Endothelial cell of umbilical vein (primary cell): ENCODE data around the gene DNAJB11. TPM values are rescaled to one million over a fixed set of nuclear protein-coding genes. Genes with fewer than 3 reads are reported as not detected.
"Not testable (repeated sequence)": the region's sequence is repeated elsewhere in the genome, so short reads cannot be mapped to it uniquely, and the experiment has no call there.

Experiments used
- BruUV-seq: library from RNA; stranded (reverse); fragments of 400-500 nt; replicated peaks from 2 replicates; lab custom pipeline; 2021; lab: Mats Ljungman, UMichigan
- CTCF ChIA-PET: fragments of 300-600, 350-600 bp; sonication (Branson Sonifier 250); formaldehyde crosslinking; loops from one replicate; lab custom pipeline; 2021; ENCODE audit warnings: antibody characterized with exemption, inconsistent platforms; lab: Charles Lee
- POLR2A ChIA-PET: fragments of 300-600, 350-600 bp; sonication (Branson Sonifier 250); formaldehyde crosslinking; loops from one replicate; lab custom pipeline; 2021; ENCODE audit warnings: antibody characterized with exemption, inconsistent platforms; lab: Charles Lee
- DNase-seq: peaks from one replicate; pipeline ENCODE4 v3.0.0-alpha.2; 2011; ENCODE audit warnings: low read depth, low spot score
- FAIRE-seq: peaks from 2 replicates; lab custom pipeline; 2011; peaks lifted over from hg19 to GRCh38; lab: Jason Lieb, UNC
- H2AFZ ChIP-seq: 2 replicates; pipeline ENCODE4 v1.6.0; 2012; ENCODE audit warnings: low read depth, low read length, control low read depth, inconsistent platforms
- H3K27ac ChIP-seq: 2 replicates; pipeline ENCODE4 v1.5.1; 2011; ENCODE audit warnings: low read depth, mild to moderate bottlenecking, control low read depth, low read length, moderate library complexity; ENCODE audit not compliant: insufficient read depth
- H3K27me3 ChIP-seq, 2 experiments: 2 replicates each; pipeline versions ENCODE4 v1.6.0 to v1.6.1; 2011; ENCODE audit warnings: low read length in 2 of 2, mixed read lengths in 1 of 2; ENCODE audit not compliant: control insufficient read depth in 2 of 2, insufficient read depth in 2 of 2
- H3K36me3 ChIP-seq, 2 experiments: 2 replicates in 1 of 2; 3 replicates in 1 of 2; pipeline ENCODE4 v1.5.1; 2011; ENCODE audit warnings: low read length in 2 of 2, mild to moderate bottlenecking in 1 of 2, moderate library complexity in 1 of 2; ENCODE audit not compliant: control insufficient read depth in 2 of 2, insufficient read depth in 2 of 2; ENCODE audit errors: extremely low read depth in 1 of 2
- H3K4me1 ChIP-seq: 3 replicates; pipeline ENCODE4 v1.5.1; 2011; ENCODE audit warnings: mild to moderate bottlenecking, low read length; ENCODE audit not compliant: control insufficient read depth, insufficient read depth; ENCODE audit errors: extremely low read depth
- H3K4me2 ChIP-seq: 2 replicates; pipeline ENCODE4 v1.6.1; 2011; ENCODE audit warnings: low read length, control low read depth, mixed read lengths; ENCODE audit not compliant: insufficient read depth
- H3K4me3 ChIP-seq, 3 experiments: fragments of 200-600 bp in 1 of 3; sonication (generic), shearing (Covaris generic) in 1 of 3; replicated peaks in 1 of 3; 2 replicates each; pipeline ENCODE4 v1.5.1; 2011 to 2016; ENCODE audit warnings: control low read depth in 3 of 3, low read length in 3 of 3, mild to moderate bottlenecking in 2 of 3, inconsistent platforms in 1 of 3, low read depth in 1 of 3, moderate library complexity in 1 of 3; ENCODE audit not compliant: insufficient read depth in 1 of 3
- H3K79me2 ChIP-seq: 2 replicates; pipeline ENCODE4 v1.6.0; 2012; ENCODE audit warnings: low read length, inconsistent platforms; ENCODE audit not compliant: control insufficient read depth, insufficient read depth
- H3K9ac ChIP-seq: replicated peaks from 2 replicates; pipeline ENCODE3; 2011; ENCODE audit warnings: low read length, control low read depth; ENCODE audit not compliant: insufficient read depth; ENCODE audit errors: extremely low read depth
- H3K9me1 ChIP-seq: replicated peaks from 3 replicates; pipeline ENCODE4 v1.6.0; 2011; ENCODE audit warnings: mild to moderate bottlenecking, low read length; ENCODE audit not compliant: control insufficient read depth, insufficient read depth; ENCODE audit errors: extremely low read depth
- H3K9me3 ChIP-seq: replicated peaks from 2 replicates; pipeline ENCODE4 v1.5.1; 2012; ENCODE audit warnings: low read length, inconsistent platforms; ENCODE audit not compliant: control insufficient read depth, insufficient read depth
- H4K20me1 ChIP-seq: replicated peaks from 2 replicates; pipeline ENCODE3; 2011; ENCODE audit warnings: mild to moderate bottlenecking, low read length; ENCODE audit not compliant: control insufficient read depth, insufficient read depth; ENCODE audit errors: extremely low read depth
- CTCF ChIP-seq, 2 donors: IDR thresholded peaks; 1 replicate in 1 of 2; 2 replicates in 1 of 2; pipeline ENCODE4 v1.5.1; 2011; ENCODE audit warnings: low read length in 2 of 2, mild to moderate bottlenecking in 2 of 2, moderate library complexity in 2 of 2, control low read depth in 1 of 2, inconsistent platforms in 1 of 2, low read depth in 1 of 2; ENCODE audit not compliant: insufficient read depth in 1 of 2; ENCODE audit errors: extremely low read depth in 1 of 2
- EZH2 ChIP-seq: IDR thresholded peaks from 2 replicates; pipeline ENCODE4 v1.6.1; 2012; ENCODE audit warnings: borderline replicate concordance, low read depth, mild to moderate bottlenecking, moderate library complexity, low read length, inconsistent platforms; ENCODE audit not compliant: severe bottlenecking
- FOS ChIP-seq: IDR thresholded peaks from 2 replicates; pipeline ENCODE4 v1.6.1; 2011; ENCODE audit warnings: mild to moderate bottlenecking, low read length, moderate library complexity, borderline replicate concordance; ENCODE audit not compliant: insufficient read depth
- GATA2 ChIP-seq: IDR thresholded peaks from 2 replicates; pipeline ENCODE4 v1.7.0; 2011; ENCODE audit warnings: low read depth, mild to moderate bottlenecking, moderate library complexity, mixed read lengths, low read length; ENCODE audit not compliant: insufficient read length, insufficient read depth
- JUN ChIP-seq: IDR thresholded peaks from 2 replicates; pipeline ENCODE4 v1.6.1; 2011; ENCODE audit warnings: borderline replicate concordance, low read depth; ENCODE audit not compliant: insufficient read length, insufficient read depth
- MYC ChIP-seq: IDR thresholded peaks from one replicate; pipeline ENCODE4 v1.6.1; 2011; ENCODE audit warnings: mild to moderate bottlenecking, low read depth, low read length
- POLR2A ChIP-seq: IDR thresholded peaks from 2 replicates; pipeline ENCODE4 v1.6.1; 2012; ENCODE audit warnings: low read depth, mild to moderate bottlenecking, control low read depth, low read length
- POLR2AphosphoS5 ChIP-seq: IDR thresholded peaks from 2 replicates; pipeline ENCODE4 v1.6.1; 2012; ENCODE audit warnings: low read depth, mild to moderate bottlenecking, control low read depth, low read length, moderate library complexity; ENCODE audit not compliant: insufficient read depth
- dilution Hi-C: fragments of 300-500 bp; cut with MboI; formaldehyde crosslinking; loops from one replicate; pipeline ENCODE4 v1.15.0; 2019; ENCODE audit warnings: low sequenced_read_pairs; ENCODE audit not compliant: extremely low pct_ligation_motif_present
- intact Hi-C: fragments of 100-400 bp; cut with micrococcal nuclease; formaldehyde crosslinking; loops from one replicate; pipeline ENCODE4 v1.10.0; 2022
- polyA plus RNA-seq, 4 experiments: library from polyadenylated mRNA; depleted of rRNA in 3 of 4; stranded (reverse) in 3 of 4; unstranded in 1 of 4; fragments of >200 nt; gene quantifications; 2 replicates each; pipeline versions ENCODE4 v1.2.1 to v1.2.3, GENCODE V29; 2011 to 2012; ENCODE audit warnings: missing spikeins in 1 of 4
- total RNA-seq: library from RNA; stranded (reverse); gene quantifications from 2 replicates; pipeline ENCODE4 v1.2.3, GENCODE V29; 2021
- TF ChIP-seq, protein P1 (sequence below): IDR thresholded peaks from 2 replicates; pipeline ENCODE4 v1.6.1; 2011; ENCODE audit not compliant: insufficient read depth, insufficient read length

Gene DNAJB11
- total and polyA plus RNA-seq, 2 donors (not counting 3 experiments of a cell fraction or from before 2014, with no cell fraction given): 39.5 to 87.6 TPM

DNA sequence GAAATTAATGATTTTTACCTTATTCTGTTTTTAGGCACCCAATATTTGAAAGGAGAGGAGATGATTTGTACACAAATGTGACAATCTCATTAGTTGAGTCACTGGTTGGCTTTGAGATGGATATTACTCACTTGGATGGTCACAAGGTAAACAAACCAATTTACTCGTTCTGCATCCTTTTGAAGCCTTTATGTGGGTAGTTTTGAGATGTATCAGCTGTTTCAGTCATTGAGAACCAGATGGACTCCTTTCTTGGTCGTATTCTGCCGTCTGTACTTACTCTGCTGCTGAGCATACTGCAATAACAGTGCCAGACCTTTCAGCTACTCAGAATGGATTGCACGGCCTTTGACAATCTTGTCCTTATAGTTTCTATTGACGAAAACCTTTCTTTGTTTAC lies 13.3 kb downstream of the DNAJB11 start:
- Histone ChIP-seq H3K4me3 (no peak overlapping the region), H3K9ac (no peak overlapping the region), H3K4me2 (no peak overlapping the region), H3K9me3 (no peaks in the 10 kb centered on the region), H3K36me3 (peaks cover 25 to 31% of the 10 kb centered on the region in 2 experiments), H3K4me1 (no peaks in the 10 kb centered on the region), H2AFZ (no peak overlapping the region), H3K9me1 (no peaks in the 10 kb centered on the region), H3K79me2 (no peaks in the 10 kb centered on the region), H3K27me3 (no peaks in the 10 kb centered on the region), H3K27ac (no peak overlapping the region), H4K20me1 (no peaks in the 10 kb centered on the region)
- intact Hi-C loops: no loop called here
- ChIA-PET CTCF (interaction anchor here (1.5 kb wide), 1 partner anchor 33 kb away, joined by 8 read pairs; no protein-coding TSS in a partner anchor), POLR2A (no interaction called here)
- FAIRE-seq (peak; percentile 26), DNase-seq (no peak)
- TF ChIP-seq MYC (no peak), CTCF (IDR thresholded peaks at IDR 0.05; ENCODE audit: extremely low read depth in 1 of 2, insufficient read depth in 1 of 2, low read depth in 1 of 2, low read length in 2 of 2) (no peak), JUN (no peak), POLR2AphosphoS5 (no peak), EZH2 (no peak), FOS (no peak), POLR2A (no peak), GATA2 (no peak)
- TF ChIP-seq, protein P1, sequence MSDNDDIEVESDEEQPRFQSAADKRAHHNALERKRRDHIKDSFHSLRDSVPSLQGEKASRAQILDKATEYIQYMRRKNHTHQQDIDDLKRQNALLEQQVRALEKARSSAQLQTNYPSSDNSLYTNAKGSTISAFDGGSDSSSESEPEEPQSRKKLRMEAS: no peak
- no TSS peak for BruUV-seq
- dilution Hi-C loops: no loop called here

DNA sequence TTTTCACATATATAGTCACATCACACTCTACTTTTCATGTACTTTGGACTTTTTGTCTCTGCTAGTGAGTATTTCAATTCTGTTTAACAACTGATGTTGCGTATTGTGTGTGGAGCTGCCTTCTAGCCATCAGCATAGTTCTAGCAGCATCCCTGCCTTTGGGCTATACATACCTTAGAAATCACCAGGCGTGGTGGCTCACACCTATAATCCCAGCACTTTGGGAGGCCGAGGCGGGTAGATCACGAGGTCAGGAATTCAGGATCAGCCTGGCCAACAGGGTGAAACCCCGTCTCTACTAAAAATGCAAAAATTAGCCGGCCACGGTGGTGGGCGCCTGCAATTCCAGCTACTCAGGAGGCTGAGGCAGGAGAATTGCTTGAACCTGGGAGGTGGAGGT lies 15.7 kb downstream of the DNAJB11 start:
- CTCF ChIA-PET: interaction anchor here (0.9 to 1.3 kb wide), 2 partner anchors 31 to 643 kb away, joined by 3 to 4 read pairs; no protein-coding TSS in a partner anchor
- H3K4me1 ChIP-seq, H2AFZ ChIP-seq, H4K20me1 ChIP-seq, H3K9me1 ChIP-seq, DNase-seq, H3K4me3 ChIP-seq, FAIRE-seq, H3K27me3 ChIP-seq, H3K79me2 ChIP-seq, H3K9me3 ChIP-seq, H3K27ac ChIP-seq, POLR2A ChIA-PET, BruUV-seq, dilution Hi-C loops, H3K4me2 ChIP-seq, H3K9ac ChIP-seq, intact Hi-C loops: not testable (repeated sequence)
- H3K36me3 ChIP-seq: peaks cover 25 to 26% of the 10 kb centered on the region in 2 experiments
